Measurements from ENCODE around the gene PPP1R13L. TPM values are rescaled to one million over a fixed set of nuclear protein-coding genes. Genes with fewer than 3 reads are reported as not detected.
"Not testable (repeated sequence)": the region's sequence is repeated elsewhere in the genome, so short reads cannot be mapped to it uniquely, and the experiment has no call there.

The PPP1R13L gene
- total RNA-seq, 4 donors from 2014 or later: 257 to 851 (median 501) TPM

- H3K4me3 ChIP-seq (ENCODE audit: low read depth, poor library complexity, severe bottlenecking): no peak overlapping the region
- intact Hi-C loops (cut with DNase I; ENCODE audit: low total_unique reads): no loop called here
- WGBS, 2 donors: 67 to 68% methylated on average over 11 of the region's 11 CpGs
- DNase-seq (ENCODE audit: low spot score in 2 of 2): no peak
- TF ChIP-seq POLR2A (IDR thresholded peaks at IDR 0.05): no peak
- no peak for TF ChIP-seq CTCF (IDR thresholded peaks at IDR 0.05)
These were observed 68.1 kb downstream of the PPP1R13L start for GRCh38 chr19:45336696-45337251.

- H3K4me3 ChIP-seq (ENCODE audit: low read depth, poor library complexity, severe bottlenecking); DNase-seq (ENCODE audit: low spot score in 2 of 2); intact Hi-C loops (cut with DNase I; ENCODE audit: low total_unique reads): not testable (repeated sequence)
- 85 to 91% methylated on average over 4 of the region's 4 CpGs for WGBS, 2 donors
These were observed 70.0 kb downstream of the PPP1R13L start for GRCh38 chr19:45334881-45335280.

GRCh38 chr19:45333609-45334303 lies 71.1 kb downstream of the PPP1R13L start:
- no peak for TF ChIP-seq POLR2A (IDR thresholded peaks at IDR 0.05)
- intact Hi-C loops (cut with DNase I; ENCODE audit: low total_unique reads): no loop called here
- H3K4me3 ChIP-seq (ENCODE audit: low read depth, poor library complexity, severe bottlenecking): no peak overlapping the region
- DNase-seq (ENCODE audit: low spot score in 2 of 2): no peak
- WGBS, 2 donors: 82 to 83% methylated on average over 10 of the region's 10 CpGs

- DNase-seq (ENCODE audit: low spot score in 2 of 2): no peak
- intact Hi-C loops (cut with DNase I; ENCODE audit: low total_unique reads): no loop called here
- H3K4me3 ChIP-seq (ENCODE audit: low read depth, poor library complexity, severe bottlenecking): no peak overlapping the region
- WGBS, 2 donors: 84 to 88% methylated on average over 7 of the region's 7 CpGs
- TF ChIP-seq CTCF (IDR thresholded peaks at IDR 0.05): no peak
- TF ChIP-seq POLR2A (IDR thresholded peaks at IDR 0.05): no peak
These were observed 73.5 kb downstream of the PPP1R13L start for GRCh38 chr19:45331411-45331810.

Small RNAs within 50 kb of the gene (microRNA-seq; reads per million reads assigned to microRNA genes)
- gene MIR6088 (ENCODE audit: borderline number of aligned reads in 1 of 2, borderline replicate concordance in 2 of 2): 0 reads per million in 2 donors

Other genes starting within 250 kb of the PPP1R13L start
- 100 to 1,000 TPM in 1 of 4 donors, 10 to 100 TPM in 3; 42.0 to 100 (median 51.4) TPM for gene NKPD1, start 244.1 kb downstream of the PPP1R13L start, total RNA-seq
- 10 to 100 TPM; 36.0 to 52.3 (median 47.9) TPM for gene TRAPPC6A, start 226.8 kb downstream of the PPP1R13L start, total RNA-seq
- gene BLOC1S3, start 226.3 kb downstream of the PPP1R13L start, total RNA-seq: 10 to 100 TPM; 26.6 to 65.1 (median 31.4) TPM
- gene EXOC3L2, start 159.7 kb downstream of the PPP1R13L start, total RNA-seq: 1 to 10 TPM; 1.2 to 4.5 (median 1.6) TPM
- gene MARK4, start 153.8 kb downstream of the PPP1R13L start, total RNA-seq: 10 to 100 TPM; 28.4 to 42.8 (median 35.3) TPM
- gene CKM, start 82.2 kb downstream of the PPP1R13L start, total RNA-seq: 1 to 10 TPM in 2 of 4 donors, under 1 TPM in 1, not detected in 1; 0.13 to 2.9 (median 1.3) TPM
- 100 to 1,000 TPM; 159 to 217 (median 169) TPM for gene KLC3, start 64.3 kb downstream of the PPP1R13L start, total RNA-seq
- gene ERCC2, start 34.5 kb downstream of the PPP1R13L start, total RNA-seq: 10 to 100 TPM in 1 of 4 donors, 1 to 10 TPM in 3; 8.5 to 22.4 (median 9.8) TPM
- 1 to 10 TPM; 4.0 to 8.1 (median 5.6) TPM for gene POLR1G, start 1.6 kb upstream of the PPP1R13L start, total RNA-seq
- 100 to 1,000 TPM in 1 of 4 donors, 10 to 100 TPM in 3; 57.7 to 111 (median 76.5) TPM for gene ERCC1, start 18.8 kb upstream of the PPP1R13L start, total RNA-seq
- 10 to 100 TPM in 2 of 4 donors, 1 to 10 TPM in 2; 5.9 to 18.2 (median 11.2) TPM for gene FOSB, start 62.9 kb upstream of the PPP1R13L start, total RNA-seq
- gene RTN2, start 92.0 kb upstream of the PPP1R13L start, total RNA-seq: 10 to 100 TPM in 1 of 4 donors, 1 to 10 TPM in 3; 6.4 to 11.6 (median 9.0) TPM
- 1 to 10 TPM; 2.9 to 4.7 (median 3.6) TPM for gene PPM1N, start 93.4 kb upstream of the PPP1R13L start, total RNA-seq
- 10 to 100 TPM; 52.7 to 68.9 (median 56.5) TPM for gene VASP, start 102.4 kb upstream of the PPP1R13L start, total RNA-seq
- 10 to 100 TPM in 3 of 4 donors, 1 to 10 TPM in 1; 4.4 to 15.7 (median 12.7) TPM for gene OPA3, start 179.7 kb upstream of the PPP1R13L start, total RNA-seq
- gene GPR4, start 197.1 kb upstream of the PPP1R13L start, total RNA-seq: 1 to 10 TPM in 1 of 4 donors, under 1 TPM in 3; 0.34 to 1.0 (median 0.70) TPM
- 100 to 1,000 TPM in 1 of 4 donors, 10 to 100 TPM in 3; 85.6 to 101 (median 89.4) TPM for gene EML2, start 234.3 kb upstream of the PPP1R13L start, total RNA-seq